Common myeloid progenitor, CD34-positive (primary cell): Measurements from ENCODE around the gene NPHP4.

Source experiments
- CTCF ChIA-PET: fragments of 350-600 bp; sonication (Branson Sonifier 250); formaldehyde crosslinking; loops from one replicate; lab custom pipeline; 2021; ENCODE audit warnings: antibody characterized with exemption; lab: Charles Lee
- POLR2A ChIA-PET: fragments of 350-600 bp; sonication (Branson Sonifier 250); formaldehyde crosslinking; loops from one replicate; lab custom pipeline; 2021; ENCODE audit warnings: antibody characterized with exemption; lab: Charles Lee
- DNase-seq, 3 donors: peaks; one replicate each; pipeline versions ENCODE4 v3.0.0 to v3.0.0-alpha.2; 2013
- H3K27ac ChIP-seq, 2 experiments: 1 replicate in 1 of 2; 2 replicates in 1 of 2; pipeline ENCODE4 v1.7.0; 2013; ENCODE audit warnings: inconsistent platforms in 2 of 2, low read length in 2 of 2, mild to moderate bottlenecking in 2 of 2, low read depth in 1 of 2, moderate library complexity in 1 of 2; ENCODE audit not compliant: severe bottlenecking in 2 of 2, insufficient read depth in 1 of 2, poor library complexity in 1 of 2
- H3K27me3 ChIP-seq, 5 experiments: replicated peaks in 2 of 5; 1 replicate in 3 of 5; 2 replicates in 2 of 5; pipeline versions ENCODE4 v1.6.1 to v1.7.0; 2013; ENCODE audit warnings: low read length in 4 of 5, mild to moderate bottlenecking in 2 of 5, moderate library complexity in 2 of 5, inconsistent platforms in 1 of 5; ENCODE audit not compliant: insufficient read depth in 5 of 5, control insufficient read depth in 4 of 5
- H3K36me3 ChIP-seq, 4 experiments: 1 replicate in 2 of 4; 2 replicates in 2 of 4; pipeline versions ENCODE4 v1.6.1 to v1.7.0; 2013; ENCODE audit warnings: low read length in 3 of 4, control low read depth in 1 of 4, mild to moderate bottlenecking in 1 of 4; ENCODE audit not compliant: control insufficient read depth in 4 of 4, insufficient read depth in 4 of 4
- H3K4me1 ChIP-seq, 4 experiments: 1 replicate in 3 of 4; 2 replicates in 1 of 4; pipeline versions ENCODE4 v1.6.1 to v1.7.1; 2013; ENCODE audit warnings: low read length in 3 of 4, mild to moderate bottlenecking in 3 of 4, control low read depth in 1 of 4, inconsistent platforms in 1 of 4, moderate library complexity in 1 of 4; ENCODE audit not compliant: control insufficient read depth in 4 of 4, insufficient read depth in 4 of 4; ENCODE audit errors: control extremely low read depth in 1 of 4
- H3K4me3 ChIP-seq, 7 experiments: 1 replicate in 4 of 7; 2 replicates in 3 of 7; pipeline versions ENCODE4 v1.5.1 to v1.7.0; 2013; ENCODE audit warnings: mild to moderate bottlenecking in 7 of 7, low read length in 6 of 7, moderate library complexity in 6 of 7, inconsistent platforms in 2 of 7, low read depth in 2 of 7, control low read depth in 1 of 7; ENCODE audit not compliant: insufficient read depth in 4 of 7, control insufficient read depth in 1 of 7; ENCODE audit errors: extremely low read depth in 1 of 7
- H3K9me3 ChIP-seq, 5 experiments: 1 replicate in 4 of 5; 2 replicates in 1 of 5; pipeline versions ENCODE4 v1.6.1 to v1.7.1; 2013; ENCODE audit warnings: low read length in 4 of 5, mild to moderate bottlenecking in 2 of 5, inconsistent platforms in 1 of 5, low read depth in 1 of 5, moderate library complexity in 1 of 5; ENCODE audit not compliant: control insufficient read depth in 4 of 5, insufficient read depth in 2 of 5; ENCODE audit errors: control extremely low read depth in 1 of 5
- WGBS: methylation state at CpG from one replicate; pipeline ENCODE4 v1.1.5; 2013; ENCODE audit not compliant: insufficient coverage; 5-methylcytosine and 5-hydroxymethylcytosine counted together

Gene NPHP4

DNA sequence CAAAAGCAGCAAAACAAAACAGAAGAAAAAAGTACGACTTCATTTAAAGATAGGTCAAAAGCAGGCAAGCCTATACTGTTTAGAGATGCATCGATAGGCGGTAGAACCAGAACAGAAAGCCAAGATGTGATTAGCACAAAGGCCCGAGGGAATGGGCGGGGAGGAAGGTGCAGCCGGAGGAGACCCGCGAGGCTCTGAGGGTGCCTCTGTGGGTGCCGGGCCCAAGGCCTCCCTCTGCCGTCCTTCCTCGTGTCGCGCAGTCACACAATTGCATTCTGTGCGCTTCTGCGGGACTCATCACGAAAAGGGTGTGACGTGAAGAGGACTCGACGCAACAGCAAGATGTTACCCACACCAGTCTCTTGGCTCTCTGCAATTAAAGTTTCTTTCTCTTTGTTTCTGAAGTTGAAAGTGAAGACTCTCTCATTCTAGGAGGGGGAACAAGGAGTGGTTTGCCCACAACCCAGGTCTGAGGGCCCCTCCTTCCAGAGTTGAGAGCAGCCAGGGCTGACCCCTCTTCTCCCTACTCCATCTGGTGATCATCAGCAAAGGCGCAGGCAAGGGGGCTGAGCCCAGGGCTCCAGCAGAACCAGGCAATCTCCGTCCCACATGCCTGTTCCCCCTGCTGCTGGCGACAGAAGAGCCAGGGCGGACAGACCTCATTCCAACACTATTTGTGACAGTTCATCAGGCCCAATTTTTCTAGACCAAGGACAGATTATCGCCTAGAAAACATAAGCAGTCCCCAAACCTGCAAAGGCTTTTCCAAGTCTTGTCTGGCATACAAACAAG lies 41.0 kb downstream of the NPHP4 start:
- Histone ChIP-seq H3K27me3 (no peaks in the 10 kb centered on the region), H3K27ac (no peak overlapping the region), H3K4me1 (no peaks in the 10 kb centered on the region), H3K36me3 (peaks cover 3 to 23% (median 15%) of the 10 kb centered on the region in 4 experiments), H3K9me3 (no peaks in the 10 kb centered on the region), H3K4me3 (no peak overlapping the region)
- CTCF ChIA-PET, result no interaction called here
- 95% methylated on average over 17 of the region's 24 CpGs for WGBS
- DNase-seq, result no peak
- POLR2A ChIA-PET, result no interaction called here

DNA sequence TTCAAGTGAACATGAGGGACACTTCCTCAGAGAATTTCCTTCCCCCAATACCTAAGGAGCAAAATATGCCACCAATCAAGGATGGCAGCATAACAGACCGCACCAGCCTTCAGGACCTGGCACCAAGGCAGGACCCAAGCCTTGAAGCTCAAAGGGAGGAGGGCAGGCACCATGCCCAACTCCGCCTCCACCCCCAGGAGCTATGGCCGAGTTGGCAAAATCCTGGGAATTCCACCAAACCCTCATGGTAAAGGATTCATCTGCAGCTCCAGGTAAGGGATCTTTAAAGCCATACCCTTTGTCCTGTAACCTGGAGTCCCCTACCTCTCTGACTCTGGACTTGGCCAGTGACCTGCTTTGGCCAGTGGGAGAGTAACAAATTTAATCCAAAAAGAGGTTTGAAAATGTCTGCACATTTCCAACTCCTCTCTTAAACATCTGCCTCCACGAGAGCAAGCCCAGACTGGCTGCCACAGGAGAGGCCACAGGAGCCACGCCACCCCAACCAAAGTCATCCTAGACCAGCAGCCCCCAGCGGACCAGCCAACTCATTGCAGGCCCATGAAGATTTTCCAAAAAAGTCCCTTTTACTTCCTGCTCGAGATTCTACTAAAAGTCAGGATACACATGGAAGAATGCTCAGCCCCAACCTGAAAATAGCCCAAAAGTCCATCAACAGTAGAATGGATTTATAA lies 41.9 kb downstream of the NPHP4 start:
- Histone ChIP-seq H3K9me3 (no peaks in the 10 kb centered on the region), H3K4me1 (no peaks in the 10 kb centered on the region), H3K36me3 (peaks cover 3 to 26% (median 13%) of the 10 kb centered on the region in 4 experiments), H3K4me3 (no peak overlapping the region), H3K27ac (no peak overlapping the region), H3K27me3 (no peaks in the 10 kb centered on the region)
- ChIA-PET CTCF (interaction anchor here (1.3 to 1.5 kb wide), 2 partner anchors 13 to 32 kb away, joined by 3 to 4 read pairs; no protein-coding TSS in a partner anchor), POLR2A (interaction anchor here (0.6 kb wide), 1 partner anchor 1108 kb away, joined by 3 read pairs; no protein-coding TSS in a partner anchor)
- WGBS, result 98% methylated on average over 7 of the region's 7 CpGs
- DNase-seq, result no peak

DNA sequence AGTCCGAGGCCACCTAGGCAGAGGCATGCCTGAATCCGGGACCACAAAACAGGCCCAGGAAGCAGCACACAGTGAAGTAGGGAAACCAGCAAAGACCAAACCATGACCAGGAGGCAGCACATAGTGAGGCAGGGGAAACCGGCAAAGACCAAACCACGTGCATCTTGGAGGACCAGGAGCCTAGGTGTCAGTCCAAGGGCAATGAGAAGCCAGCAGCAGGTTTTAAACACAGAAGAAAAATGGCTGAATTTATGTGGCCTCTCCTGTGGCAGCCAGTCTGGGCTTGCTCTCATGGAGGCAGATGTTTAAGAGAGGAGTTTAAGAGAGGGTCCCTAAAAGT lies 42.5 kb downstream of the NPHP4 start:
- no peak overlapping the region for H3K27ac ChIP-seq
- DNase-seq, result no peak
- H3K36me3 ChIP-seq, result peaks cover 3 to 28% (median 14%) of the 10 kb centered on the region in 4 experiments
- no peaks in the 10 kb centered on the region for H3K9me3 ChIP-seq
- no peak overlapping the region for H3K4me3 ChIP-seq
- no peaks in the 10 kb centered on the region for H3K4me1 ChIP-seq
- H3K27me3 ChIP-seq, result no peaks in the 10 kb centered on the region
- CTCF ChIA-PET, result interaction anchor here (1.3 to 1.5 kb wide), 2 partner anchors 13 to 31 kb away, joined by 3 to 4 read pairs; no protein-coding TSS in a partner anchor
- WGBS, result 86% methylated on average over 4 of the region's 4 CpGs
- POLR2A ChIA-PET, result no interaction called here

DNA sequence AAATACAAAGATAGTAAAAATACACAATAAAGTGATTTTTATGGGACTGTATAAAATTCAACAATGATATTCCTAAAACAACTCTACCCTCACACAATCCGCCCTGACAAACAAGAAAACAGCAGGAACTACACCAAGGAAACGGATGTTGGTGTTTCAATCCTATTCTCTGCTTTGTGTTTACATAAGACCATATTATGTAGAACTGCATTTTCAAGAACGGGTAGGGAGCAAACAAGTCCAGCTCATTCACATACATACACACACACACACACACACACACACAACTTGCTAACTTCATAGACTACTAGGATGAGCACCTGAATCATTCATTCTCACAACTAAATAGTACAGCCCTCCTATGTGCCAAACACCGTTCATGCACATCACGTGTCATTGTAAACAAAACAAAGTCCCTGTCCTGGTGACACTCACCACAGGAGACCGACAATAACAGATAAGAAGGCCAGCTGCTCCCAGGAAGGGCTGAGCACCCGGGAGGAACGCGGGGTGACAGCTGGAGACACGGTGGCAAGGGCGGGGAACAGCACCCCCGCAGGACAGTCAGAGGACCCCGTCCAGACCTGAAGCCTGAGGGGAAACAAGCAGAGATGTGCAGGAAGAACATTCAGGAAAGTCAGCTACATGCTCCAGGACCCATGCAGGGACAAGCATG lies 43.0 kb downstream of the NPHP4 start:
- ChIA-PET CTCF (interaction anchor here (1.3 to 1.5 kb wide), 2 partner anchors 12 to 31 kb away, joined by 3 to 4 read pairs; no protein-coding TSS in a partner anchor), POLR2A (no interaction called here)
- DNase-seq, result no peak
- Histone ChIP-seq H3K9me3 (no peaks in the 10 kb centered on the region), H3K27ac (no peak overlapping the region), H3K4me1 (no peaks in the 10 kb centered on the region), H3K36me3 (peaks cover 3 to 28% (median 14%) of the 10 kb centered on the region in 4 experiments), H3K4me3 (no peak overlapping the region), H3K27me3 (no peaks in the 10 kb centered on the region)
- 92% methylated on average over 10 of the region's 13 CpGs for WGBS

DNA sequence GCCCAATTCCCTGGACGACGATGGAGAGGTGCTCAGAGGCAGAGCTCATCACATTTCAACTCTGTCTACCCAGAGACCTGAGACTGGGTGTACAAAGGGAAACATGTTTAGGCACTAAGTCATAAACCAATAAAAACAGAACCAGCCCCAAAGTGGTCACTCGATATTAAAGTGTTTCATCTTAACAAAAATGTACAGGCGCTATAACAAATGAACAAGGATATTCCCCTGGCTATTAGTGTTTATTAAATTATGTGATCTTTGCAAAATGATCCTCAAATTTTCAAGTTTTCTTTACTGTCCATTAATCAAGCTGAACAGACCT lies 43.6 kb downstream of the NPHP4 start:
- WGBS, result no CpG with 5 or more reads among the region's 4 CpGs
- POLR2A ChIA-PET, result no interaction called here
- no peaks in the 10 kb centered on the region for H3K27me3 ChIP-seq
- DNase-seq, result no peak
- peaks cover 3 to 28% (median 14%) of the 10 kb centered on the region in 4 experiments for H3K36me3 ChIP-seq
- no peak overlapping the region for H3K4me3 ChIP-seq
- H3K27ac ChIP-seq, result no peak overlapping the region
- no peaks in the 10 kb centered on the region for H3K9me3 ChIP-seq
- no peaks in the 10 kb centered on the region for H3K4me1 ChIP-seq
- CTCF ChIA-PET, result interaction anchor here (1.3 kb wide), 1 partner anchor 30 kb away, joined by 4 read pairs; no protein-coding TSS in a partner anchor

DNA sequence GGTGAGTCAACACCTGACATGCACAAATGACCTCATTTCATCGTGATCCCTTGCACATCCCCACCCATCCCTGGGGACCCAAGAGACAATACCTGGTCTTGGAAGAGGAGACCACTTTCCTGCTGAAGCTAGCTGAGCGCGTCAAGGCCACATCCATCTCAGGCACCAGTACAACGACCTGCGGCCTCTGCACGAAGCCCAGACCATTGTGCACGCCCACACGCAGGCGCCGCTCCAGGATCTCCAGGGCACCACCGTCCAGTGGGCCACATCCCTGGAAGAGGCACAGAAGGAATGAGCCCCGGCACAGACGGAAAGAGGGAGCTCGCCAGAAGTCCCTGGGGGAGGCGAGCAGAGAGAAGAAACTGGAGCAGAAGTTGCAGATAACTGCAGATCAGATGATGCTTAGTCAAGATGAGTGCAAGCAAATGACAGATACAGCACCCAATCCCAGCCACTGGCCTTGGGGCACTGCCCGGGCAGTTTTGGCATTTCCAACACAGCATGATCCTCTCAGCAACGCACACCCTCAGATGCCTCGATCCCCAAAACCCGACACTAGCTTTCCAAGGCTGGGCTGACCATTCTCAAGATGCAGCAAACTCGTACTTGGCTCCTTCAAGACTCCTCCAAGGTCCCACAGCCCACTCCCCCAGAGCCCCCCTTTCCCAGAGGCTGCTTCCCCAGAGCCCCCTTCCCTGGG lies 44.1 kb downstream of the NPHP4 start:
- DNase-seq, result no peak
- Histone ChIP-seq H3K27me3 (no peaks in the 10 kb centered on the region), H3K4me1 (no peaks in the 10 kb centered on the region), H3K27ac (no peak overlapping the region), H3K9me3 (no peaks in the 10 kb centered on the region), H3K36me3 (peaks cover 3 to 23% (median 14%) of the 10 kb centered on the region in 4 experiments), H3K4me3 (no peak overlapping the region)
- 97% methylated on average over 19 of the region's 20 CpGs for WGBS
- ChIA-PET POLR2A (no interaction called here), CTCF (no interaction called here)
